Lung (tissue), 12 donors: Measurements from ENCODE around the gene DCUN1D2. TPM values are rescaled to one million over a fixed set of nuclear protein-coding genes. Genes with fewer than 3 reads are reported as not detected.

ENCODE experiments used
- ATAC-seq: fragments of 200-7000 bp; cut with Tn5 transposase; one replicate; pipeline ENCODE4 v1.9.1; 2020; ENCODE audit warnings: moderate number of reproducible peaks; ENCODE audit not compliant: insufficient read depth, low FRiP score
- DNase-seq, 3 donors: peaks; one replicate each; pipeline ENCODE4 v3.0.0-alpha.2; 2013 to 2017
- H3K27ac ChIP-seq, 2 donors: one replicate each; pipeline ENCODE4 v1.5.1; 2013; ENCODE audit warnings: mild to moderate bottlenecking in 2 of 2, moderate library complexity in 2 of 2, control low read depth in 1 of 2, inconsistent platforms in 1 of 2, low read depth in 1 of 2, low read length in 1 of 2
- H3K27me3 ChIP-seq, 3 donors: one replicate each; pipeline ENCODE4 v1.5.1; 2013; ENCODE audit warnings: low read length in 2 of 3; ENCODE audit not compliant: control insufficient read depth in 3 of 3, insufficient read depth in 3 of 3
- H3K36me3 ChIP-seq, 4 donors: one replicate each; pipeline ENCODE4 v1.5.1; 2013; ENCODE audit warnings: low read length in 4 of 4, mild to moderate bottlenecking in 1 of 4, moderate library complexity in 1 of 4; ENCODE audit not compliant: control insufficient read depth in 4 of 4, insufficient read depth in 4 of 4
- H3K4me1 ChIP-seq, 5 donors: one replicate each; pipeline ENCODE4 v1.5.1; 2013; ENCODE audit warnings: low read length in 5 of 5, mild to moderate bottlenecking in 2 of 5, moderate library complexity in 1 of 5; ENCODE audit not compliant: control insufficient read depth in 5 of 5, insufficient read depth in 5 of 5
- H3K4me3 ChIP-seq: one replicate; pipeline ENCODE4 v1.5.1; 2013; ENCODE audit warnings: mild to moderate bottlenecking, control low read depth, moderate library complexity
- H3K9ac ChIP-seq, 2 donors: one replicate each; pipeline ENCODE4 v1.5.1; 2013; ENCODE audit warnings: low read length in 2 of 2, control low read depth in 1 of 2; ENCODE audit not compliant: insufficient read depth in 1 of 2
- H3K9me3 ChIP-seq, 4 donors: one replicate each; pipeline ENCODE4 v1.5.1; 2013; ENCODE audit warnings: low read length in 3 of 4, mild to moderate bottlenecking in 1 of 4, moderate library complexity in 1 of 4; ENCODE audit not compliant: control insufficient read depth in 4 of 4, insufficient read depth in 3 of 4
- CTCF ChIP-seq: IDR thresholded peaks from 2 replicates; pipeline ENCODE4 v1.5.1; 2012; ENCODE audit warnings: mild to moderate bottlenecking; ENCODE audit errors: control extremely low read depth, extremely low read depth
- WGBS, 2 donors: extraction: QIAGEN DNeasy Blood & Tissue Kit; methylation state at CpG; one replicate each; pipeline ENCODE4 v1.1.7; 2013; 5-methylcytosine and 5-hydroxymethylcytosine counted together
- polyA plus RNA-seq, 2 donors: library from polyadenylated mRNA; stranded (reverse); fragments of 200-250 nt; gene quantifications; one replicate each; pipeline ENCODE4 v1.2.1, GENCODE V29; 2013
- total RNA-seq, 2 donors: library from RNA; depleted of rRNA in 1 of 2; stranded (reverse); fragments of >200 nt in 1 of 2; gene quantifications; one replicate each; pipeline ENCODE4 v1.2.1, GENCODE V29; 2014 to 2021
- donor health status: control.
- donor health status: control.
- donor health status: Bipolar disorder and iron deficiency.
- donor health status: healthy.
- donor health status: DM: yes; HTN: yes; CAD: no.

Gene DCUN1D2
- total and polyA plus RNA-seq, 4 donors = 6.9 to 21.1 (median 13.8) TPM

- H3K9ac ChIP-seq = no peak overlapping the region
- peaks cover 0 to 2% (median 0%) of the 10 kb centered on the region in 5 donors for H3K4me1 ChIP-seq
- no peak for DNase-seq
- H3K9me3 ChIP-seq = no peaks in the 10 kb centered on the region
- ATAC-seq = no peak
- H3K27me3 ChIP-seq = no peaks in the 10 kb centered on the region
- TF ChIP-seq CTCF = no peak
- no peak overlapping the region for H3K27ac ChIP-seq
- 80 to 86% methylated on average over 16 of the region's 16 CpGs for WGBS, 2 donors
- H3K36me3 ChIP-seq = peaks cover 0 to 4% (median 0%) of the 10 kb centered on the region in 4 donors
- no peak overlapping the region for H3K4me3 ChIP-seq
Measured at GRCh38 chr13:113429608-113429985, 60.9 kb downstream of the DCUN1D2 start.

- no peak for ATAC-seq
- Histone ChIP-seq H3K27me3 (no peaks in the 10 kb centered on the region), H3K4me1 (peaks cover 0 to 2% (median 0%) of the 10 kb centered on the region in 5 donors), H3K9me3 (no peaks in the 10 kb centered on the region), H3K4me3 (no peak overlapping the region), H3K9ac (no peak overlapping the region), H3K27ac (no peak overlapping the region), H3K36me3 (peaks cover 0 to 4% (median 0%) of the 10 kb centered on the region in 4 donors)
- no peak for DNase-seq
- no peak for TF ChIP-seq CTCF
- WGBS, 2 donors = 95 to 96% methylated on average over 41 to 45 of the region's 45 CpGs
Measured at GRCh38 chr13:113428871-113429607, 61.5 kb downstream of the DCUN1D2 start.

GRCh38 chr13:113428469-113428865, 62.0 kb downstream of the DCUN1D2 start:
- Histone ChIP-seq H3K4me1 (peaks cover 0 to 5% (median 1%) of the 10 kb centered on the region in 5 donors), H3K36me3 (peaks cover 0 to 4% (median 0%) of the 10 kb centered on the region in 4 donors), H3K27me3 (no peaks in the 10 kb centered on the region), H3K9ac (no peak overlapping the region), H3K4me3 (no peak overlapping the region), H3K27ac (no peak overlapping the region), H3K9me3 (no peaks in the 10 kb centered on the region)
- no peak for ATAC-seq
- no peak for DNase-seq
- 91 to 96% methylated on average over 17 of the region's 17 CpGs for WGBS, 2 donors
- TF ChIP-seq CTCF = no peak
